Upper lobe of left lung (tissue), 4 donors: ENCODE data around the gene RNF17.

Experiments used
- CTCF ChIP-seq, 6 experiments: fragments of 450-650 bp in 4 of 6; fragments of 200-600 bp in 2 of 6; sonication (generic) in 2 of 6; IDR thresholded peaks; one replicate each; pipeline ENCODE4 v1.5.1; 2016 to 2019; ENCODE audit warnings: antibody characterized with exemption in 6 of 6
- EP300 ChIP-seq, 4 donors: sonication (generic); formaldehyde crosslinking; IDR thresholded peaks; one replicate each; pipeline ENCODE4 v1.5.1; 2017; ENCODE audit warnings: antibody characterized with exemption in 4 of 4, control low read depth in 2 of 4
- POLR2A ChIP-seq, 4 donors: fragments of 450-650 bp; IDR thresholded peaks; one replicate each; pipeline ENCODE4 v1.5.1; 2016 to 2017; ENCODE audit warnings: antibody characterized with exemption in 4 of 4, mild to moderate bottlenecking in 2 of 4
- POLR2AphosphoS5 ChIP-seq, 2 donors: sonication (generic); formaldehyde crosslinking; IDR thresholded peaks; one replicate each; pipeline ENCODE4 v1.5.1; 2017; ENCODE audit warnings: antibody characterized with exemption in 2 of 2

DNA sequence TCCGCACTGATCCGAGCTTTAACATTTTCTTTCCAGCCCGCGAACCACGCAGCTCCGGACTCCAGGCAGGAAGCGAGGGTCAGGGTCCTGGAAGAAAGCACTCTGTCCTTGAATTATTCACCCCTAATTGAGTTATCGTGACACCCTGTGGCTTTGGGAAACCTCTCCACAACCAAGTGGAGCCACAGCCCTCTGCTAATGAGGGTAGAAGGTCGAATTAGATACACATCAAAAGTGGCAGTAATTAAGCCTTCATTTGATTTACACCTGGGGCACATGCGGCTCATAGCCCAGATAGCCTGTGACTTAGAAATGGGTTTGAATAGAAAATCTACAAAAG lies 15.9 kb upstream of the RNF17 start:
- TF ChIP-seq EP300 (IDR thresholded peaks at IDR 0.05): no peak
- TF ChIP-seq CTCF (IDR thresholded peaks at IDR 0.05): no peak
- TF ChIP-seq POLR2A (IDR thresholded peaks at IDR 0.05): no peak
- no peak for TF ChIP-seq POLR2AphosphoS5 (IDR thresholded peaks at IDR 0.05)
